Activated naive CD4-positive, alpha-beta T cell treated with anti-CD3 and anti-CD28 coated beads, Interleukin-2, amount 10 ng/mL, durations not matched to agents 7 days and 5 days (primary cell): ENCODE measurements around the gene QPRT.
A peak's percentile ranks its signal among the peaks of the same experiment; 100 is the strongest.
"Not testable (repeated sequence)": the region's sequence is repeated elsewhere in the genome, so short reads cannot be mapped to it uniquely, and the experiment has no call there.

Experiments used
- CTCF ChIA-PET: fragments of 350-600 bp; sonication (Branson Sonifier 250); formaldehyde crosslinking; loops from one replicate; lab custom pipeline; 2021; ENCODE audit warnings: antibody characterized with exemption; lab: Charles Lee
- DNase-seq: peaks from one replicate; pipeline ENCODE4 v3.0.0-alpha.2; 2020
- H3K27ac Mint-ChIP-seq: one replicate; pipeline ENCODE4 v1.8.0; 2021; ENCODE audit warnings: mild to moderate bottlenecking, moderate library complexity, mixed read lengths
- H3K27me3 Mint-ChIP-seq: one replicate; pipeline ENCODE4 v1.8.0; 2021; ENCODE audit warnings: mild to moderate bottlenecking, mixed read lengths
- H3K36me3 Mint-ChIP-seq: one replicate; pipeline ENCODE4 v1.8.0; 2021; ENCODE audit warnings: mixed read lengths
- H3K4me1 Mint-ChIP-seq: one replicate; pipeline ENCODE4 v1.8.0; 2021; ENCODE audit warnings: mixed read lengths
- H3K4me3 Mint-ChIP-seq: one replicate; pipeline ENCODE4 v1.8.0; 2021; ENCODE audit warnings: mild to moderate bottlenecking, moderate library complexity, mixed read lengths
- H3K9me3 Mint-ChIP-seq: one replicate; pipeline ENCODE4 v1.8.0; 2021; ENCODE audit warnings: mixed read lengths

QPRT gene

GRCh38 chr16:29678691-29679267 lies at the start of gene QPRT:
QPRT (plus strand) TSS chr16:29679180; CDS start chr16:29679198, 18 bp downstream.
- H3K4me3 Mint-ChIP-seq: peak within 1 kb of the TSS; percentile 24
- peaks cover 36% of the 10 kb centered on the region for H3K4me1 Mint-ChIP-seq
- H3K27ac Mint-ChIP-seq: peak within 1 kb of the TSS; percentile 85
- DNase-seq: no peak
- no peaks in the 10 kb centered on the region for H3K9me3 Mint-ChIP-seq
- peaks cover 6% of the 10 kb centered on the region for H3K36me3 Mint-ChIP-seq
- H3K27me3 Mint-ChIP-seq: no peaks in the 10 kb centered on the region
- CTCF ChIA-PET: interaction anchor here (2.2 kb wide), 1 partner anchor 13 kb away, joined by 9 read pairs; no protein-coding TSS in a partner anchor

- CTCF ChIA-PET, H3K27me3 Mint-ChIP-seq, DNase-seq, H3K9me3 Mint-ChIP-seq, H3K27ac Mint-ChIP-seq, H3K36me3 Mint-ChIP-seq, H3K4me3 Mint-ChIP-seq: not testable (repeated sequence)
- peaks cover 20% of the 10 kb centered on the region for H3K4me1 Mint-ChIP-seq
Observed at GRCh38 chr16:29629318-29629717, 49.7 kb upstream of the QPRT start.

- H3K36me3 Mint-ChIP-seq, H3K9me3 Mint-ChIP-seq, DNase-seq, H3K4me3 Mint-ChIP-seq, H3K27ac Mint-ChIP-seq, CTCF ChIA-PET, H3K27me3 Mint-ChIP-seq: not testable (repeated sequence)
- peaks cover 19% of the 10 kb centered on the region for H3K4me1 Mint-ChIP-seq
Observed at GRCh38 chr16:29631658-29632057, 47.3 kb upstream of the QPRT start.

- H3K27ac Mint-ChIP-seq, H3K9me3 Mint-ChIP-seq, H3K4me3 Mint-ChIP-seq, CTCF ChIA-PET, H3K36me3 Mint-ChIP-seq, H3K27me3 Mint-ChIP-seq, DNase-seq: not testable (repeated sequence)
- peaks cover 10% of the 10 kb centered on the region for H3K4me1 Mint-ChIP-seq
Observed at GRCh38 chr16:29635902-29636301, 43.1 kb upstream of the QPRT start.

GRCh38 chr16:29636368-29636767 lies 42.6 kb upstream of the QPRT start:
- CTCF ChIA-PET, DNase-seq, H3K27ac Mint-ChIP-seq, H3K27me3 Mint-ChIP-seq, H3K36me3 Mint-ChIP-seq, H3K4me3 Mint-ChIP-seq, H3K9me3 Mint-ChIP-seq: not testable (repeated sequence)
- peaks cover 15% of the 10 kb centered on the region for H3K4me1 Mint-ChIP-seq

GRCh38 chr16:29638751-29639150 lies 40.2 kb upstream of the QPRT start:
- H3K4me3 Mint-ChIP-seq, DNase-seq, CTCF ChIA-PET, H3K36me3 Mint-ChIP-seq, H3K27me3 Mint-ChIP-seq, H3K27ac Mint-ChIP-seq, H3K9me3 Mint-ChIP-seq: not testable (repeated sequence)
- H3K4me1 Mint-ChIP-seq: peaks cover 28% of the 10 kb centered on the region

- DNase-seq: no peak
- peaks cover 3% of the 10 kb centered on the region for H3K9me3 Mint-ChIP-seq
- peak overlapping the region; percentile 21 for H3K4me3 Mint-ChIP-seq
- peak overlapping the region; percentile 65 for H3K27ac Mint-ChIP-seq
- H3K27me3 Mint-ChIP-seq: peaks cover 4% of the 10 kb centered on the region
- H3K36me3 Mint-ChIP-seq: peaks cover 1% of the 10 kb centered on the region
- H3K4me1 Mint-ChIP-seq: peaks cover 43% of the 10 kb centered on the region
- CTCF ChIA-PET: interaction anchor here (1.2 to 2.2 kb wide), 3 partner anchors 21 to 68 kb away, joined by 3 to 5 read pairs (median 3); partner anchors contain the start of gene SPN
Observed at GRCh38 chr16:29641561-29641960, 37.4 kb upstream of the QPRT start.

GRCh38 chr16:29643596-29643995 lies 35.4 kb upstream of the QPRT start:
- CTCF ChIA-PET: interaction anchor here (1.4 kb wide), 1 partner anchor 48 kb away, joined by 6 read pairs; no protein-coding TSS in a partner anchor
- H3K27ac Mint-ChIP-seq: no peak overlapping the region
- H3K9me3 Mint-ChIP-seq: peaks cover 3% of the 10 kb centered on the region
- H3K27me3 Mint-ChIP-seq: no peaks in the 10 kb centered on the region
- peaks cover 43% of the 10 kb centered on the region for H3K4me1 Mint-ChIP-seq
- peaks cover 1% of the 10 kb centered on the region for H3K36me3 Mint-ChIP-seq
- H3K4me3 Mint-ChIP-seq: no peak overlapping the region
- no peak for DNase-seq

GRCh38 chr16:29644338-29644857 lies 34.6 kb upstream of the QPRT start:
- no peak for DNase-seq
- H3K27ac Mint-ChIP-seq: no peak overlapping the region
- peaks cover 43% of the 10 kb centered on the region for H3K4me1 Mint-ChIP-seq
- H3K36me3 Mint-ChIP-seq: peaks cover 1% of the 10 kb centered on the region
- no peak overlapping the region for H3K4me3 Mint-ChIP-seq
- peaks cover 3% of the 10 kb centered on the region for H3K9me3 Mint-ChIP-seq
- no peaks in the 10 kb centered on the region for H3K27me3 Mint-ChIP-seq
- CTCF ChIA-PET: no interaction called here

GRCh38 chr16:29644973-29645693 lies 33.8 kb upstream of the QPRT start:
- Mint-ChIP-seq H3K4me3 (no peak overlapping the region), H3K27ac (no peak overlapping the region), H3K27me3 (no peaks in the 10 kb centered on the region), H3K4me1 (peaks cover 49% of the 10 kb centered on the region), H3K36me3 (peaks cover 1% of the 10 kb centered on the region), H3K9me3 (peaks cover 3% of the 10 kb centered on the region)
- CTCF ChIA-PET: no interaction called here
- DNase-seq: no peak

- DNase-seq: no peak
- H3K36me3 Mint-ChIP-seq: peaks cover 1% of the 10 kb centered on the region
- no peak overlapping the region for H3K4me3 Mint-ChIP-seq
- no peaks in the 10 kb centered on the region for H3K27me3 Mint-ChIP-seq
- peaks cover 49% of the 10 kb centered on the region for H3K4me1 Mint-ChIP-seq
- CTCF ChIA-PET: no interaction called here
- peaks cover 3% of the 10 kb centered on the region for H3K9me3 Mint-ChIP-seq
- H3K27ac Mint-ChIP-seq: no peak overlapping the region
Observed at GRCh38 chr16:29645694-29646187, 33.2 kb upstream of the QPRT start.

- Mint-ChIP-seq H3K4me3 (no peak overlapping the region), H3K9me3 (peaks cover 3% of the 10 kb centered on the region), H3K4me1 (peaks cover 40% of the 10 kb centered on the region), H3K27me3 (no peaks in the 10 kb centered on the region), H3K27ac (no peak overlapping the region), H3K36me3 (peaks cover 1% of the 10 kb centered on the region)
- no peak for DNase-seq
- CTCF ChIA-PET: interaction anchor here (0.7 to 1.1 kb wide), 2 partner anchors 42 to 397 kb away, joined by 3 read pairs; no protein-coding TSS in a partner anchor
Observed at GRCh38 chr16:29646947-29647346, 32.0 kb upstream of the QPRT start.

GRCh38 chr16:29649588-29650494 lies 29.1 kb upstream of the QPRT start:
- no peak overlapping the region for H3K4me3 Mint-ChIP-seq
- DNase-seq: no peak
- H3K9me3 Mint-ChIP-seq: peaks cover 3% of the 10 kb centered on the region
- H3K27ac Mint-ChIP-seq: no peak overlapping the region
- H3K4me1 Mint-ChIP-seq: peaks cover 29% of the 10 kb centered on the region
- H3K36me3 Mint-ChIP-seq: peaks cover 1% of the 10 kb centered on the region
- H3K27me3 Mint-ChIP-seq: peaks cover 6% of the 10 kb centered on the region
- CTCF ChIA-PET: no interaction called here

GRCh38 chr16:29650771-29651170 lies 28.2 kb upstream of the QPRT start:
- no peaks in the 10 kb centered on the region for H3K36me3 Mint-ChIP-seq
- no peak overlapping the region for H3K27ac Mint-ChIP-seq
- peaks cover 1% of the 10 kb centered on the region for H3K9me3 Mint-ChIP-seq
- H3K4me1 Mint-ChIP-seq: peaks cover 23% of the 10 kb centered on the region
- no peak overlapping the region for H3K4me3 Mint-ChIP-seq
- CTCF ChIA-PET: no interaction called here
- peaks cover 6% of the 10 kb centered on the region for H3K27me3 Mint-ChIP-seq
- DNase-seq: no peak
